ENCODE results near the gene ZMIZ1.

GRCh38 chr10:79304479-79305087, 235.8 kb downstream of the ZMIZ1 start:
- TF ChIP-seq CTCF (IDR thresholded peaks at IDR 0.05) (no peak), POLR2A (IDR thresholded peaks at IDR 0.05) (no peak)

Measured in adrenal gland (tissue), 5 donors.